GM19463 (cell line): ENCODE data around the gene AP2A2.

Experiments used
- ATAC-seq: cut with Tn5 transposase; IDR thresholded peaks from one replicate; pipeline ENCODE4 v1.9.1; 2021; ENCODE audit warnings: mild to moderate bottlenecking, moderate library complexity; ENCODE audit not compliant: unreplicated experiment

The AP2A2 gene

GRCh38 chr11:1052133-1053011 is 126.7 kb downstream of the AP2A2 start:
- no peak for ATAC-seq

DNA sequence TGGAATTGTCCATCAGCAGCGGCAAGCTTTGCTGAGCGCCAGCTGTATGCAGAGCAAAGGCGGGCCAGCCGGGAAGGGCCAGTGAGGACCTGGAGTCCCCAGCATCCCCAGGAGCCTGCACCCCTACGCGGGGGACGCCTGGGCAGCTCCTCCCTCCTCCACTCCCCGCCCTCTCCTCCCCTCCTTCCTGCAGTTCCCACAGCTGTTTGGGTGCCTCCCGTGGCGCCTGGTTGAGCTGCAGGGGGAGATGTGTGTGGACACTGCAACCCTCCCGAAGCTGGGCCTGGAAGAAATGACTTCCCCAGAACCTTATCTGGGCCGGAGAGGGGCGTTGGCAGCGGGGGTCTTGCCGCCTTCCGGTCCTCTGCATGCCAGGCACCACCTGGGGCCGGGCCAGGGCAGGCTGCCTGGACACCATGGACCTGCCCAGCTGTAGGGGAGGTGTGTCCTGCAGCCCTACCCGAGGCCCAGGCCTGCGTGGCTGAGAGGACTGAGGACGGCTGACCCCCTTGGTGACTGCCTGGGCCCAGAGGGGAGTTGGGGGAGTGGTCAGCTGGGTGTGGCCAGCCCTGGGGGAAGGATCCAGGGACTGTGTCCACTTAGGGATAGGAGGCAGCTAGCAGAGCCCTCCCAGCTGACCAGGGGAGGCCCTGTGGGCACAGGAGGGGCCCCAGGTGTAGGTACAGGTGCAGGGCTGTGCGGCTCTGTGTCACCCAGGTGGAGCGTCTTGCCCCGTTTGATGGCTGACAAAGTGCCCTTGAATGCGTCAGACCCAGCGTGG is 127.6 kb downstream of the AP2A2 start:
- no peak for ATAC-seq

DNA sequence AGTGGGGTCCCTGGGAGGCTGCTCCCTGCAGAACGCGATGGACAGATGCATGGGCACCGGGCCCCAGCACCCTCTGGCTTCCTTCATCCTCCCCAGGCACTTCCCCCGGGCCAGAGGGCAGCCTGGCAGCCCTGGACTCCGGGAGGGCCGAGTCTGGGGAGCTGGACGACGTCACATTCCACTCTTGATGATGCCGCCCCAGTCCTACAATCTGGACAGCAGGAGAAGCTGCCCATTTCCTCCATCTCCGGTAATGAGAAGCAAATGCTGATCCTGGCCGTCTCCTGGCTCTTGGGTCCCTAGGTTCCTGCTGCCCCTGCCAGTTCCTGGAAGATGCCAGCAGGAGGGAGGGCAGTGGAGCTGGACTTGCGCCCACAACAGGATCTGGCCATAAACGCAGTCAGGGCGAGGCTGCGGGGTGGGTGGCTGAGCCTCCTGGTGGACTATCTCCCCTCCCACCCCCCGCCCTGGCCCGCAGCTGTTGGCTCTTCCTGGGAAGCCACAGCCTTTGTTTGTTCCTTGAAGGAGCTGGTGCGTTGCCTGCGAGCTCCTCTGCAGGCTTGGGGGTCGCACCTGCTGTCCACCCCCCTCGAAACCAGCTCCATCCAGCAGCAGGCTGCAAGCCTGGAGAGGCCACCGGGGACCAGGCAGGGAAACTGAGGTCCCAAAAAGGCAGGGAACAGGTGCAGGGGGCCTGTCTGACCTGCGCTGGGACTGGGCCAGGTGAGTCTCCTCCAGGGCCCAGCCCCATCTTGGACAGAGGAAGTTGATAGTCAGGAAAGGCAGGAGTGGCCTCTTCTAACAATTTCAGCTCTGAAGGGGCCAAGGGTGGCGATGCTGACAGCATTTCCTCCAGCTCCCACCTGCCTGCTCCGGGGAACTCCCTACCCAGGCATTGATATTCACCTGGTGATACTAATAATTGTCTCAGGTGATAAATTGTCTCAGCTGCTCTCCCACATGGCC is 128.8 kb downstream of the AP2A2 start:
- no peak for ATAC-seq

DNA sequence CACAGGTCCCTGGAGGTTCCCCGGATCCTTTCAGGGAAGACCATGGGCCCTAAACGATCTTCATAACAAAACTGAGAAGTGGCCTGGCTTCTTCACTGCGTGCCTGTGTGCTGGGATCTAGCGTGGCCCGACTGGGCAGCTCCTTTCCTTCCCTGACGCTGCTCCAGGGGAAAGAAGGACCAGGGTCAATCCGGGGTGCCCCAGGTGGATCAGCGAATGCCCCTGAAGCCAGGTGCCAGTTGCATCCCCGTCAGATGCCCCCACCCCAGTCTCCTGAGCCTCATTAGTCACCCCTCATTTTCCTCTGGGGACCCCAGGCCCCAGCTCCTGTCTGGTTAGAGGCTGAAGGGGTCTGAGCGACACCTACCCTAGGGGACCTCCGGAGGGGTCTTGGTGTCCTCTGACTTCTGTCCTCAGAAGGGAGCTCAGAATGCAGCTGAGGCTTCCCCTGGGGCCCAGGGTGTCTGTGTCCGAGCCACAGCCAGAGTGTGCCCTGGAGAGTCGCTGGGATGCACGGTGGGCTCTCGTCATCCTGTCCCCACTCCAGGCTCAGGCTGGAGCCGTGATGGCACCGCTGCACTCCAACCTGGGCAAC is 129.5 kb downstream of the AP2A2 start:
- ATAC-seq: no peak

- ATAC-seq: no peak
These were observed 130.5 kb downstream of the AP2A2 start for GRCh38 chr11:1055990-1056771.

- ATAC-seq: no peak
These were observed 132.1 kb downstream of the AP2A2 start for GRCh38 chr11:1057806-1058205.

- no peak for ATAC-seq
These were observed 134.1 kb downstream of the AP2A2 start for GRCh38 chr11:1059759-1060158.

- ATAC-seq: no peak
These were observed 134.7 kb downstream of the AP2A2 start for GRCh38 chr11:1060410-1060809.

GRCh38 chr11:1060852-1061616 is 135.4 kb downstream of the AP2A2 start:
- ATAC-seq: no peak
